Parathyroid adenoma (tissue), 2 donors: ENCODE measurements around the gene NTN1.
"Not testable (repeated sequence)": the region's sequence is repeated elsewhere in the genome, so short reads cannot be mapped to it uniquely, and the experiment has no call there.

ENCODE experiments used
- H2AFZ ChIP-seq: fragments of 300-600 bp; sonication (generic); one replicate; pipeline ENCODE4 v1.7.0; 2017; ENCODE audit warnings: antibody characterized with exemption, mild to moderate bottlenecking
- H3K27ac ChIP-seq: fragments of 300-600 bp; sonication (generic); one replicate; pipeline ENCODE4 v1.7.0; 2017
- H3K27me3 ChIP-seq: fragments of 300-600 bp; sonication (generic); one replicate; pipeline ENCODE4 v1.7.0; 2017; ENCODE audit warnings: low read length; ENCODE audit not compliant: control insufficient read depth, insufficient read depth
- H3K36me3 ChIP-seq: fragments of 300-600 bp; sonication (generic); one replicate; pipeline ENCODE4 v1.7.0; 2017; ENCODE audit warnings: low read length; ENCODE audit not compliant: control insufficient read depth, insufficient read depth
- H3K4me1 ChIP-seq: fragments of 300-600 bp; sonication (generic); one replicate; pipeline ENCODE4 v1.7.0; 2017; ENCODE audit warnings: control low read depth
- H3K4me2 ChIP-seq: fragments of 300-600 bp; sonication (generic); one replicate; pipeline ENCODE4 v1.7.0; 2017; ENCODE audit warnings: low read length
- H3K4me3 ChIP-seq: fragments of 300-600 bp; sonication (generic); one replicate; pipeline ENCODE4 v1.7.0; 2017; ENCODE audit warnings: low read depth, low read length
- H3K79me2 ChIP-seq: fragments of 300-600 bp; sonication (generic); one replicate; pipeline ENCODE4 v1.7.0; 2017; ENCODE audit warnings: control low read depth
- H3K9ac ChIP-seq: fragments of 300-600 bp; sonication (generic); one replicate; pipeline ENCODE4 v1.7.0; 2017; ENCODE audit warnings: mild to moderate bottlenecking
- H3K9me3 ChIP-seq: fragments of 300-600 bp; sonication (generic); one replicate; pipeline ENCODE4 v1.7.0; 2017; ENCODE audit warnings: low read length; ENCODE audit not compliant: control insufficient read depth
- TF ChIP-seq, protein P1 (sequence below): fragments of 300-600 bp; sonication (generic); IDR thresholded peaks from one replicate; pipeline ENCODE4 v1.7.0; 2017; ENCODE audit warnings: antibody characterized with exemption, mild to moderate bottlenecking
- donor health status: primary hyperparathyroidism.

The NTN1 gene

DNA sequence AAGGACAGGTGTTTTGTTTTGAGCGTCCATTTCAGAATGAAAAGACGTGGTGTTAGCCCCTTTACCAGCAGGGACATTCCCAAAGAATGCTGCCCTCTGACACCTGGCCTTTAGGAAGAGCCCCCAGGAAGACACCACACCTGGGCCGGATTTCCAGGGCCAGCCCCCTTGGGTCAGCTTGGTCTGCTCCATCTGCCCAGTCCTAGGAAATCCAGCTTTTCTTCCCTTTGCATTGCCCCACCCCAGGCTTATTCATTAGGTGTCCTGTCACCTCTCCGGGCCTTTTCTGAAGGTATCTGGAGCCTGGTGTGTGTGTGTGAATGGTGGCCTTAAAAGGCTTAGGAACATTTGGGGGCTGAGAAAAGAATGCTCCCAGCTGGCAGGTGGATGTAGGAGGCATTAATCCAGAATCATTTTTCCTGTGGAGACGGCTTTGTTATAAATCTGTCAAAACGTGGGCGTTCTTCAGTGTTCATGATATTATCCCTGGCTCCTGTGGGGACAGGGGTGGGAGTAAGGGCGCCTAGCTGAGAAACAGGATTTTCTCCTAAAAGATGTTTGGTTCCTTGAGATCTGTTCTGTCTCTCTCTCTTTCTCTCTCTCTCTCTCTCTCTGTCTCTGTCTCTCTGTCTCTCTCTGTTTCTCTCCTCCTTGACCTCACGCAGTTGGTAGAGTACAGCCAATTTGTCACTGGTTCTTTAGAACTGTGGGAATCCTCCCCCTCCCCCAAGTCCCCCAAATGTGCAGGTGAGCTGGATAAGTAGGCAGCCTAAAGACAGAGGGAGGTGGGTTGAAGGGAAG lies 84.0 kb downstream of the NTN1 start:
- no peak overlapping the region for H3K4me3 ChIP-seq

DNA sequence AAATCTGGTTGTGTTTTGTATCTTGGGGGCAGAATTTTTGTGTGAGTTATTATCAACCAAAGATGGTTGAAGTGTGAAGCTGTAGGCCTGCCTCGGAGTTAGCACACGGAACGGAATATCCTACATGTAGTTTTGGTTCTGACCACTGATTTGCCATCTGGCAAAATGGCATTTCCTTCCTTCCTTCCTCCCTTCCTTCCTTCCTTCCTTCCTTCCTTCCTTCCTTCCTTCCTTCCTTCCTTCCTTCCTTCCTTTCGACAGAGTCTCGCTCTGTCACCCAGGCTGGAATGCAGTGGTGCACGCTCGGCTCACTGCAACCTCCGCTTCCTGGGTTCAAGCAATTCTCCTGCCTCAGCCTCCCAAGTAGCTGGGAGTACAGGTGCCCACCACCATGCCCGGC lies 85.0 kb downstream of the NTN1 start:
- H3K9me3 ChIP-seq, H3K4me1 ChIP-seq, H3K79me2 ChIP-seq, H3K27me3 ChIP-seq, H3K9ac ChIP-seq, H3K4me3 ChIP-seq, H3K36me3 ChIP-seq, H3K4me2 ChIP-seq, H3K27ac ChIP-seq, H2AFZ ChIP-seq: not testable (repeated sequence)

More for the DNA sequence above, 84.0 kb downstream of the NTN1 start:
- no peaks in the 10 kb centered on the region for H3K9me3 ChIP-seq
- H3K36me3 ChIP-seq = no peaks in the 10 kb centered on the region
- H3K27me3 ChIP-seq = no peaks in the 10 kb centered on the region
- H3K79me2 ChIP-seq = no peaks in the 10 kb centered on the region
- no peak overlapping the region for H2AFZ ChIP-seq
- TF ChIP-seq, protein P1, sequence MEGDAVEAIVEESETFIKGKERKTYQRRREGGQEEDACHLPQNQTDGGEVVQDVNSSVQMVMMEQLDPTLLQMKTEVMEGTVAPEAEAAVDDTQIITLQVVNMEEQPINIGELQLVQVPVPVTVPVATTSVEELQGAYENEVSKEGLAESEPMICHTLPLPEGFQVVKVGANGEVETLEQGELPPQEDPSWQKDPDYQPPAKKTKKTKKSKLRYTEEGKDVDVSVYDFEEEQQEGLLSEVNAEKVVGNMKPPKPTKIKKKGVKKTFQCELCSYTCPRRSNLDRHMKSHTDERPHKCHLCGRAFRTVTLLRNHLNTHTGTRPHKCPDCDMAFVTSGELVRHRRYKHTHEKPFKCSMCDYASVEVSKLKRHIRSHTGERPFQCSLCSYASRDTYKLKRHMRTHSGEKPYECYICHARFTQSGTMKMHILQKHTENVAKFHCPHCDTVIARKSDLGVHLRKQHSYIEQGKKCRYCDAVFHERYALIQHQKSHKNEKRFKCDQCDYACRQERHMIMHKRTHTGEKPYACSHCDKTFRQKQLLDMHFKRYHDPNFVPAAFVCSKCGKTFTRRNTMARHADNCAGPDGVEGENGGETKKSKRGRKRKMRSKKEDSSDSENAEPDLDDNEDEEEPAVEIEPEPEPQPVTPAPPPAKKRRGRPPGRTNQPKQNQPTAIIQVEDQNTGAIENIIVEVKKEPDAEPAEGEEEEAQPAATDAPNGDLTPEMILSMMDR = no peak
- H3K4me1 ChIP-seq = no peaks in the 10 kb centered on the region
- no peak overlapping the region for H3K27ac ChIP-seq
- no peak overlapping the region for H3K9ac ChIP-seq
- H3K4me2 ChIP-seq = no peak overlapping the region

DNA sequence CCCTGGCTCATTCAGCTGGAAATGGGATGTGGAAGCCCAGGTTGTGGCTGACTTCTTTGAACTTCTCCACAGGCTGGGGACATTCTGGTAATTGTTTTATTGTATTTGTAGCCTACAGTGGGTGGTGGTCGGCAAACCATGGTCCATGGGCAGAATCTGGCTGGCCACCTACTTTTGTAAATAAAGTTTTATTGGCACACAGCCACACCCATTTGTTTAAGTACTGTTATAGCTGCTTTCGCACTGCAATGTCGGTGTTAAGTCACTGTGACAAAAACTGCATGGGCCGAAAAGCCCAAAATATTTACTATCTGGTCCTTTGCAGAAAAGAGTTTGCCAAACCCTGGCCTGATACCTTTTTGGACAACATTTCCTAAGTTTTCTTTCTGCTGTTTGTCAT lies 86.2 kb downstream of the NTN1 start:
- no peak overlapping the region for H2AFZ ChIP-seq
- no peaks in the 10 kb centered on the region for H3K36me3 ChIP-seq
- no peak overlapping the region for H3K4me2 ChIP-seq
- H3K27ac ChIP-seq = no peak overlapping the region
- TF ChIP-seq, protein P1 = no peak
- no peak overlapping the region for H3K9ac ChIP-seq
- no peaks in the 10 kb centered on the region for H3K4me1 ChIP-seq
- H3K79me2 ChIP-seq = no peaks in the 10 kb centered on the region
- H3K9me3 ChIP-seq = no peaks in the 10 kb centered on the region
- no peak overlapping the region for H3K4me3 ChIP-seq
- no peaks in the 10 kb centered on the region for H3K27me3 ChIP-seq

DNA sequence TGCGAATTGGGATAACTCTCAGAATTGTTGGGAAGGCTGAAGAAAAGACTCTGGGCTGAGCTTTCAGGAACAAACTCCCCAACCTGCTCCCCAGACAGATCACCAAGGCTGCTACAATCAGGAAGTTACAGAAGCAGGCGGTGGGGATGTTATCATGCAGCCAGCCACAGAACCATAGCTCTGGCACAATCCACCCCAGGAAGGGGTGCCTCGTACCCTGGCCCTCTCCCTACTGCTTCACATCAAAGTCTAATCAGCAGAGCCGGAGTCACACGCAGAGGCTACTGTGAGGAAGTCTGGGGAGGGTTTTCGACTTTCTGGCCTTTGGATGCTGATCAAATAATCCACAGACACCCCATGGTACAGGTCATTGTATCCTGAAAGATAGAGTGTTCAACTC lies 86.8 kb downstream of the NTN1 start:
- Histone ChIP-seq H2AFZ (no peak overlapping the region), H3K27ac (no peak overlapping the region), H3K9ac (no peak overlapping the region), H3K36me3 (no peaks in the 10 kb centered on the region), H3K27me3 (no peaks in the 10 kb centered on the region), H3K9me3 (no peaks in the 10 kb centered on the region), H3K4me3 (no peak overlapping the region), H3K4me2 (no peak overlapping the region), H3K4me1 (no peaks in the 10 kb centered on the region), H3K79me2 (no peaks in the 10 kb centered on the region)
- TF ChIP-seq, protein P1 = no peak

DNA sequence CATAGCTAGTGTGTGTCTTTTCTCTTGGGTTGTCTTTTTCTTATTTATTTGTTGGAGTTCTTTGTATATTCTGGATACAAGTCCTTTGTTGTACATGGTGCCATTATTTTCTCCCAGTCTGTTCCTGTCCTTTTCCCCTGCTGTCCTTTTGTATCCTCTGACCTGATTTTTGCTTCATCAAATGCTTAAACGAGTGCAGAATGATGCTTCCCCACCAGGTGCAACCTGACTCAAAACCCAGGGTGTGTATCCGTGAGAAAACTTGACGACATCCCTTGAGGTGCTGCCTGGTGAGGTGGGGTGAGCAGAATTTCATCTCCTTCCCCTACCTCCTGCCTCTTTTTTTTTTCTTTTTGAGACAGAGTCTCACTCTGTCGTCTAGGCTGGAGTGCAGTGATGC lies 88.6 kb downstream of the NTN1 start:
- H3K27me3 ChIP-seq = no peaks in the 10 kb centered on the region
- H3K4me1 ChIP-seq = no peaks in the 10 kb centered on the region
- H3K4me2 ChIP-seq = no peak overlapping the region
- no peaks in the 10 kb centered on the region for H3K36me3 ChIP-seq
- H3K79me2 ChIP-seq = no peaks in the 10 kb centered on the region
- no peak overlapping the region for H3K27ac ChIP-seq
- no peak overlapping the region for H3K4me3 ChIP-seq
- no peaks in the 10 kb centered on the region for H3K9me3 ChIP-seq
- TF ChIP-seq, protein P1 = no peak
- no peak overlapping the region for H2AFZ ChIP-seq
- no peak overlapping the region for H3K9ac ChIP-seq
